ENCODE results near the gene PFN1. TPM values are rescaled to one million over a fixed set of nuclear protein-coding genes. Genes with fewer than 3 reads are reported as not detected.

PFN1 gene
- total RNA-seq, 1 donor from 2014 or later = 370 TPM

GRCh38 chr17:4970273-4970672, 21.9 kb upstream of the PFN1 start:
- peak overlapping the region; percentile 11 for H3K4me3 Mint-ChIP-seq
- H3K36me3 Mint-ChIP-seq = peaks cover 20% of the 10 kb centered on the region

GRCh38 chr17:4969551-4970173, 21.3 kb upstream of the PFN1 start:
- H3K27ac Mint-ChIP-seq = no peak overlapping the region
- no peak for TF ChIP-seq CTCF (IDR thresholded peaks at IDR 0.05; ENCODE audit: unreplicated experiment)
- peaks cover 48% of the 10 kb centered on the region for H3K4me1 Mint-ChIP-seq
- no peaks in the 10 kb centered on the region for H3K9me3 Mint-ChIP-seq
- no peaks in the 10 kb centered on the region for H3K27me3 Mint-ChIP-seq (ENCODE audit: low read depth)
- no peak overlapping the region for H3K4me3 Mint-ChIP-seq
- DNase-seq (ENCODE audit: low spot score in 2 of 2, unreplicated experiment in 2 of 2) = no peak
- H3K36me3 Mint-ChIP-seq = peaks cover 21% of the 10 kb centered on the region

More at GRCh38 chr17:4970273-4970672, 21.9 kb upstream of the PFN1 start:
- no peak for TF ChIP-seq CTCF (IDR thresholded peaks at IDR 0.05; ENCODE audit: unreplicated experiment)
- peaks cover 47% of the 10 kb centered on the region for H3K4me1 Mint-ChIP-seq
- no peaks in the 10 kb centered on the region for H3K27me3 Mint-ChIP-seq (ENCODE audit: low read depth)
- H3K9me3 Mint-ChIP-seq = no peaks in the 10 kb centered on the region
- DNase-seq (ENCODE audit: low spot score in 2 of 2, unreplicated experiment in 2 of 2) = no peak
- H3K27ac Mint-ChIP-seq = peak overlapping the region; percentile 15

- no peaks in the 10 kb centered on the region for H3K27me3 Mint-ChIP-seq (ENCODE audit: low read depth)
- H3K27ac Mint-ChIP-seq = no peak overlapping the region
- H3K9me3 Mint-ChIP-seq = no peaks in the 10 kb centered on the region
- H3K4me1 Mint-ChIP-seq = peaks cover 48% of the 10 kb centered on the region
- TF ChIP-seq CTCF (IDR thresholded peaks at IDR 0.05; ENCODE audit: unreplicated experiment) = no peak
- no peak overlapping the region for H3K4me3 Mint-ChIP-seq
- H3K36me3 Mint-ChIP-seq = peaks cover 21% of the 10 kb centered on the region
- DNase-seq (ENCODE audit: low spot score in 2 of 2, unreplicated experiment in 2 of 2) = no peak
These were observed 20.8 kb upstream of the PFN1 start for GRCh38 chr17:4969047-4969550.

GRCh38 chr17:4968486-4969046, 20.2 kb upstream of the PFN1 start:
- peak in 1 of 2 experiments; percentile 52 for DNase-seq (ENCODE audit: low spot score in 2 of 2, unreplicated experiment in 2 of 2)
- Mint-ChIP-seq H3K27me3 (ENCODE audit: low read depth) (no peaks in the 10 kb centered on the region), H3K36me3 (peaks cover 18% of the 10 kb centered on the region), H3K27ac (no peak overlapping the region), H3K9me3 (no peaks in the 10 kb centered on the region), H3K4me1 (peaks cover 46% of the 10 kb centered on the region), H3K4me3 (no peak overlapping the region)
- no peak for TF ChIP-seq CTCF (IDR thresholded peaks at IDR 0.05; ENCODE audit: unreplicated experiment)

- Mint-ChIP-seq H3K36me3 (peaks cover 17% of the 10 kb centered on the region), H3K9me3 (no peaks in the 10 kb centered on the region), H3K4me3 (no peak within 1 kb of the TSS), H3K27me3 (ENCODE audit: low read depth) (no peaks in the 10 kb centered on the region), H3K27ac (no peak within 1 kb of the TSS), H3K4me1 (peaks cover 43% of the 10 kb centered on the region)
- peak; percentile 90 to 98 for DNase-seq (ENCODE audit: low spot score in 2 of 2, unreplicated experiment in 2 of 2)
- TF ChIP-seq CTCF (IDR thresholded peaks at IDR 0.05; ENCODE audit: unreplicated experiment) = no peak
These were observed 19.5 kb upstream of the PFN1 start, which contains the start of gene SPAG7 for GRCh38 chr17:4967539-4968485. Gene SPAG7, minus strand, starts transcription at chr17:4967817. Its CDS starts 13 bp downstream, at chr17:4967804.
